GM18861 (cell line): Measurements from ENCODE around the gene CCR7.

Experiments used
- ATAC-seq: cut with Tn5 transposase; IDR thresholded peaks from one replicate; pipeline ENCODE4 v1.9.1; 2021; ENCODE audit not compliant: unreplicated experiment

The CCR7 gene

GRCh38 chr17:40563220-40564052 is 1.8 kb downstream of the CCR7 start:
- no peak for ATAC-seq

- ATAC-seq: no peak
These were observed 2.4 kb downstream of the CCR7 start for GRCh38 chr17:40562838-40563219.

- ATAC-seq: peak; percentile 32
These were observed 3.2 kb downstream of the CCR7 start for GRCh38 chr17:40561871-40562611.

GRCh38 chr17:40561294-40561870 is 3.9 kb downstream of the CCR7 start:
- peak; percentile 12 for ATAC-seq

GRCh38 chr17:40560592-40561293 is 4.5 kb downstream of the CCR7 start:
- ATAC-seq: peak; percentile 37

GRCh38 chr17:40559954-40560591 is 5.2 kb downstream of the CCR7 start:
- no peak for ATAC-seq

GRCh38 chr17:40559564-40559916 is 5.7 kb downstream of the CCR7 start:
- ATAC-seq: no peak

- no peak for ATAC-seq
These were observed 6.2 kb downstream of the CCR7 start for GRCh38 chr17:40558890-40559563.

GRCh38 chr17:40558300-40558889 is 6.9 kb downstream of the CCR7 start:
- ATAC-seq: no peak

GRCh38 chr17:40557531-40558299 is 7.6 kb downstream of the CCR7 start:
- no peak for ATAC-seq

GRCh38 chr17:40556884-40557414 is 8.3 kb downstream of the CCR7 start:
- ATAC-seq: no peak

- ATAC-seq: no peak
These were observed 9.0 kb downstream of the CCR7 start for GRCh38 chr17:40556198-40556661.

GRCh38 chr17:40555296-40556190 is 9.7 kb downstream of the CCR7 start:
- ATAC-seq: no peak

GRCh38 chr17:40554646-40555295 is 10.5 kb downstream of the CCR7 start:
- no peak for ATAC-seq

- ATAC-seq: no peak
These were observed 11.4 kb downstream of the CCR7 start for GRCh38 chr17:40553694-40554534.
